Mesothelial cell of epicardium (in vitro differentiated cells): ENCODE data around the gene JMY. TPM values are rescaled to one million over a fixed set of nuclear protein-coding genes. Genes with fewer than 3 reads are reported as not detected.
"Not testable (repeated sequence)": the region's sequence is repeated elsewhere in the genome, so short reads cannot be mapped to it uniquely, and the experiment has no call there.

Source experiments
- DNase-seq, 2 experiments: peaks; one replicate each; pipeline ENCODE4 v3.0.0; 2021; ENCODE audit warnings: low spot score in 2 of 2; ENCODE audit not compliant: unreplicated experiment in 2 of 2
- H3K27ac Mint-ChIP-seq: 2 replicates; pipeline ENCODE4 v1.8.0; 2021; ENCODE audit warnings: mixed read lengths
- H3K27me3 Mint-ChIP-seq: 2 replicates; pipeline ENCODE4 v1.8.0; 2021; ENCODE audit warnings: low read depth, mixed read lengths
- H3K36me3 Mint-ChIP-seq: 2 replicates; pipeline ENCODE4 v1.8.0; 2021; ENCODE audit warnings: mixed read lengths
- H3K4me1 Mint-ChIP-seq: 2 replicates; pipeline ENCODE4 v1.8.0; 2021; ENCODE audit warnings: mixed read lengths
- H3K4me3 Mint-ChIP-seq: 2 replicates; pipeline ENCODE4 v1.8.0; 2021; ENCODE audit warnings: mild to moderate bottlenecking, moderate library complexity, mixed read lengths
- H3K9me3 Mint-ChIP-seq: 2 replicates; pipeline ENCODE4 v1.8.0; 2021; ENCODE audit warnings: mixed read lengths
- CTCF ChIP-seq: fragments of 200-600 bp; sonication (generic); IDR thresholded peaks from one replicate; pipeline ENCODE4 v1.5.0; 2021; ENCODE audit warnings: antibody characterized with exemption; ENCODE audit not compliant: unreplicated experiment
- total RNA-seq: library from RNA; stranded (reverse); gene quantifications from 3 replicates; pipeline ENCODE4 v1.2.1, GENCODE V29; 2021

The JMY gene
- total RNA-seq, 1 donor from 2014 or later, result 16.7 TPM

- no peaks in the 10 kb centered on the region for H3K9me3 Mint-ChIP-seq
- H3K27ac Mint-ChIP-seq, result peak overlapping the region; percentile 91
- peaks cover 4% of the 10 kb centered on the region for H3K36me3 Mint-ChIP-seq
- no peaks in the 10 kb centered on the region for H3K27me3 Mint-ChIP-seq
- TF ChIP-seq CTCF, result no peak
- peak overlapping the region; percentile 95 for H3K4me3 Mint-ChIP-seq
- DNase-seq, result no peak
- H3K4me1 Mint-ChIP-seq, result peaks cover 37% of the 10 kb centered on the region
Observed at GRCh38 chr5:79237740-79238560, 2.0 kb downstream of the JMY start.

GRCh38 chr5:79240561-79240960 lies 4.6 kb downstream of the JMY start:
- no peaks in the 10 kb centered on the region for H3K9me3 Mint-ChIP-seq
- peak overlapping the region; percentile 24 for H3K27ac Mint-ChIP-seq
- no peaks in the 10 kb centered on the region for H3K27me3 Mint-ChIP-seq
- H3K36me3 Mint-ChIP-seq, result peaks cover 4% of the 10 kb centered on the region
- no peak for TF ChIP-seq CTCF
- no peak overlapping the region for H3K4me3 Mint-ChIP-seq
- DNase-seq, result no peak
- H3K4me1 Mint-ChIP-seq, result peaks cover 35% of the 10 kb centered on the region

GRCh38 chr5:79241535-79241979 lies 5.6 kb downstream of the JMY start:
- Mint-ChIP-seq H3K27me3 (no peaks in the 10 kb centered on the region), H3K9me3 (no peaks in the 10 kb centered on the region), H3K36me3 (peaks cover 4% of the 10 kb centered on the region), H3K4me3 (no peak overlapping the region), H3K27ac (no peak overlapping the region), H3K4me1 (peaks cover 33% of the 10 kb centered on the region)
- TF ChIP-seq CTCF, result no peak
- DNase-seq, result no peak

- no peak for DNase-seq
- no peak for TF ChIP-seq CTCF
- no peak overlapping the region for H3K4me3 Mint-ChIP-seq
- peaks cover 33% of the 10 kb centered on the region for H3K4me1 Mint-ChIP-seq
- peaks cover 4% of the 10 kb centered on the region for H3K36me3 Mint-ChIP-seq
- no peaks in the 10 kb centered on the region for H3K27me3 Mint-ChIP-seq
- H3K9me3 Mint-ChIP-seq, result no peaks in the 10 kb centered on the region
- H3K27ac Mint-ChIP-seq, result no peak overlapping the region
Observed at GRCh38 chr5:79242242-79243039, 6.5 kb downstream of the JMY start.

- no peaks in the 10 kb centered on the region for H3K9me3 Mint-ChIP-seq
- no peak for DNase-seq
- no peak overlapping the region for H3K4me3 Mint-ChIP-seq
- no peak overlapping the region for H3K27ac Mint-ChIP-seq
- no peaks in the 10 kb centered on the region for H3K27me3 Mint-ChIP-seq
- H3K36me3 Mint-ChIP-seq, result peaks cover 4% of the 10 kb centered on the region
- peaks cover 27% of the 10 kb centered on the region for H3K4me1 Mint-ChIP-seq
- no peak for TF ChIP-seq CTCF
Observed at GRCh38 chr5:79243224-79243623, 7.3 kb downstream of the JMY start.

GRCh38 chr5:79254067-79254466 lies 18.1 kb downstream of the JMY start:
- H3K4me3 Mint-ChIP-seq, DNase-seq, H3K27me3 Mint-ChIP-seq: not testable (repeated sequence)
- peak overlapping the region; percentile 62 for H3K27ac Mint-ChIP-seq
- peaks cover 19% of the 10 kb centered on the region for H3K4me1 Mint-ChIP-seq
- peaks cover 13% of the 10 kb centered on the region for H3K36me3 Mint-ChIP-seq
- peaks cover 12% of the 10 kb centered on the region for H3K9me3 Mint-ChIP-seq
